Neural progenitor cell (in vitro differentiated cells): Measurements from ENCODE around the gene TSR3. TPM values are rescaled to one million over a fixed set of nuclear protein-coding genes. Genes with fewer than 3 reads are reported as not detected.
A peak's percentile ranks its signal among the peaks of the same experiment; 100 is the strongest.

Experiments
- DNase-seq: peaks from one replicate; pipeline ENCODE4 v3.0.0-alpha.2; 2016; ENCODE audit warnings: low spot score
- H2AFZ ChIP-seq: fragments of 200-600 bp; sonication (generic); replicated peaks from 2 replicates; pipeline ENCODE4 v1.6.1; 2016; ENCODE audit warnings: antibody characterized with exemption
- H3F3A ChIP-seq: fragments of 200-600 bp; sonication (generic); 2 replicates; pipeline ENCODE4 v1.6.1; 2016; ENCODE audit warnings: antibody characterized with exemption, low read depth
- H3K27ac ChIP-seq: fragments of 200-600 bp; sonication (generic); 2 replicates; pipeline ENCODE4 v1.5.1; 2016; ENCODE audit warnings: mild to moderate bottlenecking
- H3K27me3 ChIP-seq: fragments of 200-600 bp; sonication (generic); 2 replicates; pipeline ENCODE4 v1.6.1; 2016; ENCODE audit warnings: mild to moderate bottlenecking, moderate library complexity
- H3K36me3 ChIP-seq: fragments of 200-600 bp; sonication (generic); 2 replicates; pipeline ENCODE4 v1.5.1; 2016
- H3K4me1 ChIP-seq: fragments of 200-600 bp; sonication (generic); 2 replicates; pipeline ENCODE4 v1.6.1; 2016; ENCODE audit warnings: mixed run types
- H3K4me2 ChIP-seq: fragments of 200-600 bp; sonication (generic); 2 replicates; pipeline ENCODE4 v1.6.1; 2016
- H3K4me3 ChIP-seq: fragments of 200-600 bp; sonication (generic); 2 replicates; pipeline ENCODE4 v1.5.1; 2016
- H3K79me2 ChIP-seq: fragments of 200-600 bp; sonication (generic); 2 replicates; pipeline ENCODE4 v1.6.1; 2016; ENCODE audit warnings: low read depth
- H3K9ac ChIP-seq: fragments of 200-600 bp; sonication (generic); 2 replicates; pipeline ENCODE4 v1.6.1; 2016
- H3K9me3 ChIP-seq: fragments of 200-600 bp; sonication (generic); 2 replicates; pipeline ENCODE4 v1.5.1; 2016; ENCODE audit warnings: low read depth
- H4K20me1 ChIP-seq: fragments of 200-600 bp; sonication (generic); 2 replicates; pipeline ENCODE4 v1.6.1; 2016; ENCODE audit warnings: low read depth
- H3K27ac Mint-ChIP-seq: 3 replicates; pipeline ENCODE4 v1.8.0; 2021; ENCODE audit warnings: mixed read lengths
- H3K27me3 Mint-ChIP-seq: 2 replicates; pipeline ENCODE4 v1.8.0; 2022; ENCODE audit warnings: low read depth, mild to moderate bottlenecking, inconsistent platforms, moderate library complexity, mixed read lengths; ENCODE audit not compliant: insufficient read depth
- H3K36me3 Mint-ChIP-seq: 3 replicates; pipeline ENCODE4 v1.8.0; 2021; ENCODE audit warnings: mixed read lengths
- H3K4me1 Mint-ChIP-seq: 3 replicates; pipeline ENCODE4 v1.8.0; 2021; ENCODE audit warnings: mixed read lengths
- H3K4me3 Mint-ChIP-seq: 3 replicates; pipeline ENCODE4 v1.8.0; 2021; ENCODE audit warnings: mild to moderate bottlenecking, moderate library complexity, mixed read lengths
- H3K9me3 Mint-ChIP-seq: 3 replicates; pipeline ENCODE4 v1.8.0; 2020; ENCODE audit warnings: mixed read lengths
- CTCF ChIP-seq: fragments of 200-600 bp; sonication (generic); IDR thresholded peaks from 2 replicates; pipeline ENCODE4 v1.5.1; 2017; ENCODE audit warnings: antibody characterized with exemption, mild to moderate bottlenecking
- EZH2 ChIP-seq: fragments of 200-600 bp; sonication (generic); IDR thresholded peaks from 2 replicates; pipeline ENCODE4 v1.6.1; 2017; ENCODE audit warnings: antibody characterized with exemption, mild to moderate bottlenecking, moderate library complexity
- EZH2phosphoT487 ChIP-seq: fragments of 200-600 bp; sonication (generic); IDR thresholded peaks from 2 replicates; pipeline ENCODE4 v1.6.1; 2017; ENCODE audit warnings: antibody characterized with exemption
- total RNA-seq: library from RNA; depleted of rRNA; stranded (reverse); fragments of >200 nt; gene quantifications from 2 replicates; pipeline ENCODE4 v1.2.3, GENCODE V29; 2015; ENCODE audit warnings: low replicate concordance

The TSR3 gene
- total RNA-seq, 1 donor from 2014 or later, result 22.4 TPM

- peaks cover 6% of the 10 kb centered on the region for H3F3A ChIP-seq
- no peak for DNase-seq
- H3K4me1 Mint-ChIP-seq, result no peaks in the 10 kb centered on the region
- no peak overlapping the region for H2AFZ ChIP-seq
- H3K27ac ChIP-seq, result no peak overlapping the region
- no peak for TF ChIP-seq CTCF
- TF ChIP-seq EZH2, result no peak
- TF ChIP-seq EZH2phosphoT487, result no peak
- no peak overlapping the region for H3K4me2 ChIP-seq
- H3K9me3 ChIP-seq, result no peaks in the 10 kb centered on the region
- no peaks in the 10 kb centered on the region for H3K4me1 ChIP-seq
- H3K79me2 ChIP-seq, result peaks cover 7% of the 10 kb centered on the region
- H3K4me3 Mint-ChIP-seq, result no peak overlapping the region
- no peaks in the 10 kb centered on the region for H3K36me3 ChIP-seq
- peaks cover 2% of the 10 kb centered on the region for H3K27me3 Mint-ChIP-seq
- H3K27ac Mint-ChIP-seq, result no peak overlapping the region
- no peaks in the 10 kb centered on the region for H3K9me3 Mint-ChIP-seq
- peaks cover 6% of the 10 kb centered on the region for H3K36me3 Mint-ChIP-seq
- H3K27me3 ChIP-seq, result no peaks in the 10 kb centered on the region
- H4K20me1 ChIP-seq, result peaks cover 40% of the 10 kb centered on the region
- no peak overlapping the region for H3K4me3 ChIP-seq
- no peak overlapping the region for H3K9ac ChIP-seq
Observed at GRCh38 chr16:1362807-1363206, 11.1 kb upstream of the TSR3 start.

GRCh38 chr16:1361685-1362360, 10.1 kb upstream of the TSR3 start:
- H3K4me1 ChIP-seq, result no peaks in the 10 kb centered on the region
- no peak overlapping the region for H3K9ac ChIP-seq
- no peak for DNase-seq
- H3K9me3 ChIP-seq, result no peaks in the 10 kb centered on the region
- no peaks in the 10 kb centered on the region for H3K27me3 ChIP-seq
- peaks cover 2% of the 10 kb centered on the region for H3K27me3 Mint-ChIP-seq
- H3F3A ChIP-seq, result peaks cover 6% of the 10 kb centered on the region
- peaks cover 6% of the 10 kb centered on the region for H3K36me3 Mint-ChIP-seq
- no peak overlapping the region for H3K4me3 Mint-ChIP-seq
- H3K4me2 ChIP-seq, result no peak overlapping the region
- H3K4me1 Mint-ChIP-seq, result no peaks in the 10 kb centered on the region
- H3K27ac ChIP-seq, result no peak overlapping the region
- peaks cover 7% of the 10 kb centered on the region for H3K79me2 ChIP-seq
- no peaks in the 10 kb centered on the region for H3K36me3 ChIP-seq
- no peak for TF ChIP-seq EZH2phosphoT487
- no peak for TF ChIP-seq EZH2
- TF ChIP-seq CTCF, result no peak
- no peak overlapping the region for H3K4me3 ChIP-seq
- no peak overlapping the region for H2AFZ ChIP-seq
- peaks cover 41% of the 10 kb centered on the region for H4K20me1 ChIP-seq
- no peak overlapping the region for H3K27ac Mint-ChIP-seq
- H3K9me3 Mint-ChIP-seq, result no peaks in the 10 kb centered on the region

- peaks cover 4% of the 10 kb centered on the region for H3K27me3 Mint-ChIP-seq
- Histone ChIP-seq H3K9me3 (no peaks in the 10 kb centered on the region), H4K20me1 (peaks cover 32% of the 10 kb centered on the region), H3K4me3 (no peak overlapping the region), H3K27me3 (no peaks in the 10 kb centered on the region), H3K27ac (no peak overlapping the region), H3K36me3 (no peaks in the 10 kb centered on the region), H3K79me2 (peaks cover 32% of the 10 kb centered on the region), H2AFZ (no peak overlapping the region), H3F3A (peaks cover 2% of the 10 kb centered on the region), H3K4me2 (no peak overlapping the region), H3K9ac (no peak overlapping the region), H3K4me1 (no peaks in the 10 kb centered on the region)
- TF ChIP-seq CTCF (no peak), EZH2phosphoT487 (no peak), EZH2 (no peak)
- DNase-seq, result no peak
- H3K36me3 Mint-ChIP-seq, result no peaks in the 10 kb centered on the region
- peak overlapping the region; percentile 66 for H3K27ac Mint-ChIP-seq
- no peaks in the 10 kb centered on the region for H3K9me3 Mint-ChIP-seq
- no peak overlapping the region for H3K4me3 Mint-ChIP-seq
- H3K4me1 Mint-ChIP-seq, result peaks cover 7% of the 10 kb centered on the region
Observed at GRCh38 chr16:1357906-1358566, 6.4 kb upstream of the TSR3 start.
